Stimulated activated CD4-positive, alpha-beta T cell treated with anti-CD3 and anti-CD28 coated beads, Interleukin-12 subunit alpha, Interleukin-12 subunit beta, amount 100 ng/mL, for 24 hours (primary cell): Measurements from ENCODE around the gene BBIP1.
"Not testable (repeated sequence)": the region's sequence is repeated elsewhere in the genome, so short reads cannot be mapped to it uniquely, and the experiment has no call there.

ENCODE experiments used
- DNase-seq, 2 experiments: peaks; one replicate each; pipeline ENCODE4 v3.0.0-alpha.2; 2020; ENCODE audit warnings: low read depth in 2 of 2

BBIP1 gene

GRCh38 chr10:110923856-110924493 is 5.0 kb upstream of the BBIP1 start:
- no peak for DNase-seq

- DNase-seq: peak in 1 of 2 experiments; percentile 14
Measured at GRCh38 chr10:110919971-110920881, 1.2 kb upstream of the BBIP1 start.

- DNase-seq: peak; percentile 95 to 97
Measured at GRCh38 chr10:110919349-110919931, 460 bp upstream of the BBIP1 start, which contains the start of gene SHOC2. Gene SHOC2 (plus strand): TSS chr10:110919604. CDS start chr10:110964359, 44,755 bp downstream.

GRCh38 chr10:110918269-110918642 is 724 bp downstream of the BBIP1 start:
- peak; percentile 67 to 86 for DNase-seq

- no peak for DNase-seq
Measured at GRCh38 chr10:110916554-110917346, 2.2 kb downstream of the BBIP1 start.

- DNase-seq: not testable (repeated sequence)
Measured at GRCh38 chr10:110915600-110915999, 3.4 kb downstream of the BBIP1 start.

GRCh38 chr10:110915035-110915434 is 3.9 kb downstream of the BBIP1 start:
- no peak for DNase-seq

GRCh38 chr10:110914431-110914830 is 4.5 kb downstream of the BBIP1 start:
- no peak for DNase-seq

- DNase-seq: no peak
Measured at GRCh38 chr10:110912374-110912773, 6.6 kb downstream of the BBIP1 start.

- DNase-seq: no peak
Measured at GRCh38 chr10:110910138-110910537, 8.8 kb downstream of the BBIP1 start.

GRCh38 chr10:110903280-110904278 is 15.4 kb downstream of the BBIP1 start:
- no peak for DNase-seq

- DNase-seq: no peak
Measured at GRCh38 chr10:110901954-110902819, 16.8 kb downstream of the BBIP1 start.

GRCh38 chr10:110900983-110901382 is 18.0 kb downstream of the BBIP1 start:
- no peak for DNase-seq

GRCh38 chr10:110898391-110898790 is 20.6 kb downstream of the BBIP1 start:
- no peak for DNase-seq

- no peak for DNase-seq
Measured at GRCh38 chr10:110897184-110897583, 21.8 kb downstream of the BBIP1 start.

GRCh38 chr10:110893559-110894179 is 25.3 kb downstream of the BBIP1 start:
- no peak for DNase-seq

GRCh38 chr10:110892602-110893288 is 26.2 kb downstream of the BBIP1 start:
- DNase-seq: no peak

GRCh38 chr10:110887560-110887959 is 31.4 kb downstream of the BBIP1 start:
- no peak for DNase-seq
